Ishikawa (cell line): ENCODE results near the gene AQP2.

Experiments
- CEBPB ChIP-seq: IDR thresholded peaks from 2 replicates; pipeline ENCODE4 v1.6.1; 2012
- CREB1 ChIP-seq: IDR thresholded peaks from 2 replicates; pipeline ENCODE4 v1.6.1; 2012; ENCODE audit warnings: low read depth
- EGR1 ChIP-seq: IDR thresholded peaks from 2 replicates; pipeline ENCODE4 v1.6.1; 2012
- EP300 ChIP-seq: IDR thresholded peaks from 2 replicates; pipeline ENCODE4 v1.6.1; 2012; ENCODE audit warnings: borderline replicate concordance
- FOXM1 ChIP-seq: IDR thresholded peaks from 2 replicates; pipeline ENCODE4 v1.6.1; 2012; ENCODE audit warnings: low read depth, borderline replicate concordance
- MAX ChIP-seq: IDR thresholded peaks from 2 replicates; pipeline ENCODE4 v1.6.1; 2012
- NFIC ChIP-seq: IDR thresholded peaks from 2 replicates; pipeline ENCODE4 v1.6.1; 2012
- RAD21 ChIP-seq: IDR thresholded peaks from 2 replicates; pipeline ENCODE4 v1.6.1; 2012; ENCODE audit warnings: low read depth
- REST ChIP-seq: IDR thresholded peaks from 2 replicates; pipeline ENCODE4 v1.6.1; 2012; ENCODE audit warnings: low read depth, mild to moderate bottlenecking
- TAF1 ChIP-seq: IDR thresholded peaks from 2 replicates; pipeline ENCODE4 v1.6.1; 2012; ENCODE audit warnings: low read depth, mild to moderate bottlenecking
- TCF12 ChIP-seq: IDR thresholded peaks from 2 replicates; pipeline ENCODE4 v1.6.1; 2012; ENCODE audit warnings: low read depth
- TEAD4 ChIP-seq: IDR thresholded peaks from 2 replicates; pipeline ENCODE4 v1.6.1; 2012
- USF1 ChIP-seq: IDR thresholded peaks from 2 replicates; pipeline ENCODE4 v1.6.1; 2012
- YY1 ChIP-seq: IDR thresholded peaks from 2 replicates; pipeline ENCODE4 v1.6.1; 2012; ENCODE audit warnings: low read depth
- ZBTB7A ChIP-seq: IDR thresholded peaks from 2 replicates; pipeline ENCODE4 v1.6.1; 2012; ENCODE audit warnings: low read depth

Gene AQP2

GRCh38 chr12:49903700-49904423 is 46.7 kb upstream of the AQP2 start, which contains the start of gene FAIM2:
Gene FAIM2 (minus strand): TSS chr12:49903900. CDS start chr12:49903792, 108 bp downstream.
- TF ChIP-seq YY1 (no peak), USF1 (no peak), CEBPB (no peak), REST (no peak), ZBTB7A (no peak), NFIC (no peak), CREB1 (no peak), EGR1 (no peak), FOXM1 (no peak), MAX (no peak)

GRCh38 chr12:49904601-49905000 is 45.9 kb upstream of the AQP2 start:
- TF ChIP-seq ZBTB7A (no peak), RAD21 (no peak), REST (no peak)

- TF ChIP-seq YY1 (no peak), USF1 (no peak), RAD21 (no peak), CEBPB (no peak)
Observed at GRCh38 chr12:49905718-49906314, 44.7 kb upstream of the AQP2 start.

- TF ChIP-seq YY1 (no peak), FOXM1 (no peak), REST (no peak), TAF1 (no peak), CREB1 (no peak), MAX (no peak), TEAD4 (no peak), RAD21 (no peak), NFIC (no peak), ZBTB7A (no peak), USF1 (no peak), TCF12 (no peak), CEBPB (no peak), EGR1 (no peak), EP300 (no peak)
Observed at GRCh38 chr12:49907352-49907751, 43.2 kb upstream of the AQP2 start.
